H1 (cell line): Measurements from ENCODE around the gene SLC7A6OS.

Experiments used
- EZH2 ChIP-seq: fragments of 200-600 bp; sonication (generic); IDR thresholded peaks from 2 replicates; pipeline ENCODE4 v1.7.1; 2012; ENCODE audit warnings: low read depth, mild to moderate bottlenecking, moderate library complexity, low read length, inconsistent platforms; ENCODE audit not compliant: severe bottlenecking
- FOSL1 ChIP-seq: IDR thresholded peaks from 2 replicates; pipeline ENCODE4 v1.6.1; 2011; ENCODE audit warnings: mild to moderate bottlenecking, low read depth, low read length, moderate library complexity; ENCODE audit not compliant: insufficient read depth
- JUND ChIP-seq: IDR thresholded peaks from 2 replicates; pipeline ENCODE4 v1.6.1; 2011; ENCODE audit warnings: mild to moderate bottlenecking, improper control_type of control experiment, low read length
- NRF1 ChIP-seq: IDR thresholded peaks from 2 replicates; pipeline ENCODE4 v1.6.1; 2011; ENCODE audit warnings: mild to moderate bottlenecking, low read depth, low read length, improper control_type of control experiment
- PHF8 ChIP-seq: fragments of 200-600 bp; sonication (generic); conservative IDR thresholded peaks from 2 replicates; pipeline ENCODE4 v1.7.1; 2012; ENCODE audit warnings: low read depth, mild to moderate bottlenecking, inconsistent platforms, low read length, moderate library complexity
- POLR2A ChIP-seq, 2 experiments: IDR thresholded peaks; 1 replicate in 1 of 2; 2 replicates in 1 of 2; pipeline ENCODE4 v1.6.1; 2011; ENCODE audit warnings: low read depth in 2 of 2, low read length in 2 of 2, mild to moderate bottlenecking in 2 of 2; ENCODE audit errors: control extremely low read depth in 1 of 2
- POLR2AphosphoS5 ChIP-seq: IDR thresholded peaks from 2 replicates; pipeline ENCODE4 v1.6.1; 2011; ENCODE audit warnings: low read depth, low read length
- SIN3A ChIP-seq, 2 experiments: IDR thresholded peaks in 1 of 2; conservative IDR thresholded peaks in 1 of 2; 2 replicates each; pipeline ENCODE4 v1.6.1; 2011 to 2012; ENCODE audit warnings: low read length in 2 of 2, improper control_type of control experiment in 1 of 2, low read depth in 1 of 2, mild to moderate bottlenecking in 1 of 2
- YY1 ChIP-seq: IDR thresholded peaks from 2 replicates; pipeline ENCODE4 v1.6.1; 2011; ENCODE audit warnings: low read depth, mild to moderate bottlenecking, low read length
- TF ChIP-seq, protein P1 (sequence below), 3 experiments: IDR thresholded peaks; 1 replicate in 2 of 3; 2 replicates in 1 of 3; pipeline versions ENCODE4 v1.5.1 to v1.6.1; 2011; ENCODE audit warnings: low read length in 3 of 3, mild to moderate bottlenecking in 3 of 3, inconsistent platforms in 2 of 3, low read depth in 1 of 3, moderate library complexity in 1 of 3; ENCODE audit not compliant: insufficient read depth in 1 of 3; ENCODE audit errors: control extremely low read depth in 1 of 3
- TF ChIP-seq, protein P2 (sequence below): IDR thresholded peaks from 2 replicates; pipeline ENCODE4 v1.6.1; 2012; ENCODE audit warnings: inconsistent platforms

DNA sequence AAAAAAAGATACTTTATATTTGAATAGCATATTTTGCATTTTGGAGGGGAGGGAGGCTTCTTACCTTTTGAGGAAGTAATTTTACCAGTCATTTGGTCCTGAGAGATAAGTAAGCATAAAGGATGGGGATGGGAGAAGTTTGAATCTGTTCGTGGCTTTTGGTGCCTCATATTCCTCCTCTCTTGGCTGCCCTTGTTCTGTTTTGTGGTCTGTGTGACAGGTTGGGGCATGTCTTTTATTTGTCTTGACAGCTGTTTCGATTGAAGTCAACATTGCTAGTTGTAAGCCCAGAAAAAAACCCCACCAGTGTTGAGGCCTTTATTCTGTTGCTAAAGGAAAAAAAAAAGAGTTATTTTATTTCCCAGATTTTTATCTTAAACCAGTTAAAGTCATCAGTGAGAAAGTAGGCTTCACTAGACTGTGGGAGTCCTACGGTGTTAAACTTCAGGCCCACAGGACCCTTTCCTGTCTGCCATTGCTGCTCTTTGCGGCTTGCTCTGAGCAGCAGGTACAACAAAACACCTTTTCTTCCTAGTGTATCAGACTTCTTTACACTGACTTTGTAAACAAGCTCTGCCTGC is 35.0 kb downstream of the SLC7A6OS start:
- TF ChIP-seq JUND (no peak), POLR2A (IDR thresholded peaks at IDR 0.05; ENCODE audit: control extremely low read depth in 1 of 2, low read depth in 2 of 2, low read length in 2 of 2) (no peak), SIN3A (conservative IDR thresholded peaks at IDR 0.05 in 1 of 2, IDR thresholded peaks at IDR 0.05 in 1 of 2; ENCODE audit: low read depth in 1 of 2, low read length in 2 of 2) (no peak), EZH2 (no peak), NRF1 (no peak), POLR2AphosphoS5 (no peak), PHF8 (no peak), YY1 (no peak), FOSL1 (no peak)
- TF ChIP-seq, protein P1, sequence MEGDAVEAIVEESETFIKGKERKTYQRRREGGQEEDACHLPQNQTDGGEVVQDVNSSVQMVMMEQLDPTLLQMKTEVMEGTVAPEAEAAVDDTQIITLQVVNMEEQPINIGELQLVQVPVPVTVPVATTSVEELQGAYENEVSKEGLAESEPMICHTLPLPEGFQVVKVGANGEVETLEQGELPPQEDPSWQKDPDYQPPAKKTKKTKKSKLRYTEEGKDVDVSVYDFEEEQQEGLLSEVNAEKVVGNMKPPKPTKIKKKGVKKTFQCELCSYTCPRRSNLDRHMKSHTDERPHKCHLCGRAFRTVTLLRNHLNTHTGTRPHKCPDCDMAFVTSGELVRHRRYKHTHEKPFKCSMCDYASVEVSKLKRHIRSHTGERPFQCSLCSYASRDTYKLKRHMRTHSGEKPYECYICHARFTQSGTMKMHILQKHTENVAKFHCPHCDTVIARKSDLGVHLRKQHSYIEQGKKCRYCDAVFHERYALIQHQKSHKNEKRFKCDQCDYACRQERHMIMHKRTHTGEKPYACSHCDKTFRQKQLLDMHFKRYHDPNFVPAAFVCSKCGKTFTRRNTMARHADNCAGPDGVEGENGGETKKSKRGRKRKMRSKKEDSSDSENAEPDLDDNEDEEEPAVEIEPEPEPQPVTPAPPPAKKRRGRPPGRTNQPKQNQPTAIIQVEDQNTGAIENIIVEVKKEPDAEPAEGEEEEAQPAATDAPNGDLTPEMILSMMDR (IDR thresholded peaks at IDR 0.05; ENCODE audit: control extremely low read depth in 1 of 3, insufficient read depth in 1 of 3, low read depth in 1 of 3, low read length in 3 of 3) = no peak
- TF ChIP-seq, protein P2, sequence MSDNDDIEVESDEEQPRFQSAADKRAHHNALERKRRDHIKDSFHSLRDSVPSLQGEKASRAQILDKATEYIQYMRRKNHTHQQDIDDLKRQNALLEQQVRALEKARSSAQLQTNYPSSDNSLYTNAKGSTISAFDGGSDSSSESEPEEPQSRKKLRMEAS = no peak
